Measurements from ENCODE around the gene EVA1A.

The EVA1A gene

DNA sequence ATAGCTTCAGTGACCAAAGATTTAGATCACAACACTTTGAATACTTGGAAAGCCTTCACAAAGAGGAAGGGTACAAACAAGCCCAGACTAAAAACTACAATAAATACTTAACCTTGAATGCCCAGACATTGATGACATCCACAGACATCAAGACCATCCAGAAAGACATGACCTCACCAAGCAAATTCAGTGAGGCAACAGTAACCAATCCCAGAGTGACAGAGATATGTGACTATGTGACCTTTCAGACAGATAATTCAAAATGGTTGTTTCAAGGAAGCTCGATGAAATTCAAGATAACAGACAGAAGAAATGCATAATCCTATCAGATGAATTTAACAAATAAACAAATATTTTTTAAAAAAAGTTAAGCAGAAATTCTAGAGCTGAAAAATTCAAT is 19.9 kb upstream of the EVA1A start:
- Histone ChIP-seq H3K36me3 (ENCODE audit: control insufficient read depth, insufficient read depth, low read length) (no peaks in the 10 kb centered on the region), H3K9me3 (ENCODE audit: control insufficient read depth, low read length) (no peaks in the 10 kb centered on the region), H3K4me3 (ENCODE audit: low read length) (no peak overlapping the region), H3K4me1 (ENCODE audit: control insufficient read depth, insufficient read depth, low read length) (no peaks in the 10 kb centered on the region), H3K9ac (ENCODE audit: low read length) (no peak overlapping the region), H3K27me3 (ENCODE audit: control insufficient read depth, insufficient read depth, low read length) (no peaks in the 10 kb centered on the region)

DNA sequence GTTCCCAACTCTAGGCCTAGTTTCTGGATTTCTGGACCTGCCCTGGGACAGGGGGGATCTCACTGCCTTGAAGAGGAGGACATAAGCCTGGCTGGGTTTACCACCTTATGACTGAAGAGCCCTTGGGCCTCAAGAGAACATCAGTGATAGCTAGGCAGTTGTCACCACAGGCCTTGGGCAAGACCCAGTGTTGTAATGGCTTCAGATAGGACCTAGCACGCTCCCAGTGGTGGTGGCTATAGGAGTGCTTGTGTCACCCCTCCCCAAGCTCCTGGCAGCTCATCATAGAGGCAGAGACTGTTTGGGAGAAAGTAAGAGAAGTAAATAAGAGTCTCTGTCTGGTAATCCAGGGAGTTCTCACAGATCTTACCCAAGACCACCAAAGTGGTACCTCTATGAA is 19.4 kb upstream of the EVA1A start:
- Histone ChIP-seq H3K36me3 (ENCODE audit: control insufficient read depth, insufficient read depth, low read length) (no peaks in the 10 kb centered on the region), H3K4me1 (ENCODE audit: control insufficient read depth, insufficient read depth, low read length) (no peaks in the 10 kb centered on the region), H3K9me3 (ENCODE audit: control insufficient read depth, low read length) (no peaks in the 10 kb centered on the region), H3K9ac (ENCODE audit: low read length) (no peak overlapping the region), H3K27me3 (ENCODE audit: control insufficient read depth, insufficient read depth, low read length) (no peaks in the 10 kb centered on the region), H3K4me3 (ENCODE audit: low read length) (no peak overlapping the region)

DNA sequence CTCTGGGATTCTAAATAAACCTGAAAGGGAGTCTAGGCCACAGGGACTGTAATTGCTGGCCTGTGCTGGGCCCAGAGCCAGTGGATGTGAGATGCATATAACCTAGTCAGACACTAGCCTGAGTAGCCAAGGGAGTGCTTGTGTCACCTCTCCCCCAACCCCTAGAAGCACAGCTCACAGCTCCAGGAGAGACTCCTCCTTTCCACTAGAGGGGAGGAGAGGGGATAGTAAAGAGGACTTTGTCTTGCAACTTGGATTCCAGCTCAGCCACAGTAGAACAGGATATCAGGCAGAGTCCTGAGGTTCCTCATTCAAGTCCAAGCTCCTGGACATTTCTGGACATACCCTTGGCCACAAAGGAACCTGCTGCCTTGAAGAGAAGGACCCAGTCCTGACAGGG is 18.4 kb upstream of the EVA1A start:
- Histone ChIP-seq H3K9ac (ENCODE audit: low read length) (no peak overlapping the region), H3K9me3 (ENCODE audit: control insufficient read depth, low read length) (no peaks in the 10 kb centered on the region), H3K27me3 (ENCODE audit: control insufficient read depth, insufficient read depth, low read length) (no peaks in the 10 kb centered on the region), H3K36me3 (ENCODE audit: control insufficient read depth, insufficient read depth, low read length) (no peaks in the 10 kb centered on the region), H3K4me1 (ENCODE audit: control insufficient read depth, insufficient read depth, low read length) (no peaks in the 10 kb centered on the region), H3K4me3 (ENCODE audit: low read length) (no peak overlapping the region)

DNA sequence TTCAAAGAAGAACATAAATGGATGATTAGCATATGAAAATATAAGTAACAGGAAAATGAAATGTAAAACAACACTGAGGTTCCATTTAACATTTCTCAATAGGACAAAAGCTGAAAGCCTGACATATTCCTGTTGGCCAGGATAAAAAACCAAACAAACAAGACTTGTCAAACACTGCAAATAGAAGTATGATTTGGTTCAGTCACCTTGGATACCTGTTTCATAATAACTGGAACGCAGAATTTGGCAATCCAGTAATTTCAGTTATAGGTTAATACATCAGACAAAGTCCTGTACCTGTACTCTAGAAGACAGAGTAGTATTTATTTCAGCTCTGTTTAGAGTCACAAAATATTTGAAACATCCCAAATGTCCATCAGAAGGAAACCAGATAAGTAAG is 16.5 kb upstream of the EVA1A start:
- Histone ChIP-seq H3K9me3 (ENCODE audit: control insufficient read depth, low read length) (no peaks in the 10 kb centered on the region), H3K36me3 (ENCODE audit: control insufficient read depth, insufficient read depth, low read length) (no peaks in the 10 kb centered on the region), H3K4me1 (ENCODE audit: control insufficient read depth, insufficient read depth, low read length) (no peaks in the 10 kb centered on the region), H3K27me3 (ENCODE audit: control insufficient read depth, insufficient read depth, low read length) (no peaks in the 10 kb centered on the region), H3K9ac (ENCODE audit: low read length) (no peak overlapping the region), H3K4me3 (ENCODE audit: low read length) (no peak overlapping the region)

DNA sequence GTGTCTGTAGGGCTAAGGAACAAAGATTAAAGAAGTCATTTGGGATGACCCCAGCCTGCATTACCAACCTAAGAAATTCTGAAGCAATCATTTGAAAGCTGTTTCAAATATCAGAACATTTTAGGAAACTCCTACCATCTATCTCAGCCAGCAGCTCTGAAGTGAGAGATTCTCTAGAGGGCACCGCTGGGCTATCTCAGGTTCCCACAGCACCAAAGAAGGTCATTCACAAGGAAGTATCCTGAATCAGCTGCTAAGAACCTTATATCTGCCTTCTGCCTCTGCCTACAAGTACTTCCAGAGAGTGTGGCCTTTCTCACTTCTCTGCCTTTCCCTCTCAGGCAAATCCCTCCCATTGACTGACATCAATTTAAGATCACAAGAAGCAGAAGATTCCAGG is 13.4 kb upstream of the EVA1A start:
- Histone ChIP-seq H3K4me1 (ENCODE audit: control insufficient read depth, insufficient read depth, low read length) (no peaks in the 10 kb centered on the region), H3K9me3 (ENCODE audit: control insufficient read depth, low read length) (no peaks in the 10 kb centered on the region), H3K9ac (ENCODE audit: low read length) (no peak overlapping the region), H3K4me3 (ENCODE audit: low read length) (no peak overlapping the region), H3K27me3 (ENCODE audit: control insufficient read depth, insufficient read depth, low read length) (no peaks in the 10 kb centered on the region), H3K36me3 (ENCODE audit: control insufficient read depth, insufficient read depth, low read length) (no peaks in the 10 kb centered on the region)

DNA sequence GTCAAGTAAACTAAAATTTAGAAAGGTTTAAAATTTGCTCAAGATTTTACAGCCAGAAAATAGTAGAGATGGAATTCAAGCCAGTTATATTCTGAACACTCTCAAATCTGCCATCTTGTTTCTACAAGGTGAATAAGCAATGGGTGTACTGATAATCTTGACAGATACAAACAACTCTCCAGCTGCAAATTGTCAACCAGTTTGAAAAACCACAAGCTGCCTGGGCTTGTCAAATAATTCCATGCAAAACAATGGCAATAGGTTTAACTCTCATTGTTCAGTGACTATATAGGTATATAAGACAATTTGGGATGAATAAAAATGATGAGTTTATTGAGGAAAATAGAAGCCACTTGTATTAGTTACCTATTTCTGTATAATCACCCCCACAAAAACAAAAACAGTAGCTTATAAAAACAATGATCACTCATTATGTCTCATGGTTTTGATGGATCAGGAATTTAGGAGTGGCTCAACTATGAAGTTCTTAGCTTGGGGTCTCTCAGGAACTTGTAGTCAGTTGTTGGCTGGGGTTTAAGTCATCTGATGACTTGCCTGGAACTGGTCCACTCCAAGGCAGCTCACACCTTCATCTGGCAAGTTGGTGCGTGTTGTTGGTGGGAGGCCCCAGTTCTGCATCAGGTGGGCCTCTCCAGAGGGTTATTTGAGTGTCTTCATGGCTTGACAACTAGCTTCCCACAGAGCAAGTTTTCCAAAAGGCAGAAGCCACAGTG is 12.6 kb upstream of the EVA1A start:
- H3K9ac ChIP-seq (ENCODE audit: low read length) = no peak overlapping the region
- H3K36me3 ChIP-seq (ENCODE audit: control insufficient read depth, insufficient read depth, low read length) = no peaks in the 10 kb centered on the region
- H3K4me1 ChIP-seq (ENCODE audit: control insufficient read depth, insufficient read depth, low read length) = no peaks in the 10 kb centered on the region
- H3K27me3 ChIP-seq (ENCODE audit: control insufficient read depth, insufficient read depth, low read length) = no peaks in the 10 kb centered on the region
- H3K4me3 ChIP-seq (ENCODE audit: low read length) = no peak overlapping the region
- H3K9me3 ChIP-seq (ENCODE audit: control insufficient read depth, low read length) = no peaks in the 10 kb centered on the region

DNA sequence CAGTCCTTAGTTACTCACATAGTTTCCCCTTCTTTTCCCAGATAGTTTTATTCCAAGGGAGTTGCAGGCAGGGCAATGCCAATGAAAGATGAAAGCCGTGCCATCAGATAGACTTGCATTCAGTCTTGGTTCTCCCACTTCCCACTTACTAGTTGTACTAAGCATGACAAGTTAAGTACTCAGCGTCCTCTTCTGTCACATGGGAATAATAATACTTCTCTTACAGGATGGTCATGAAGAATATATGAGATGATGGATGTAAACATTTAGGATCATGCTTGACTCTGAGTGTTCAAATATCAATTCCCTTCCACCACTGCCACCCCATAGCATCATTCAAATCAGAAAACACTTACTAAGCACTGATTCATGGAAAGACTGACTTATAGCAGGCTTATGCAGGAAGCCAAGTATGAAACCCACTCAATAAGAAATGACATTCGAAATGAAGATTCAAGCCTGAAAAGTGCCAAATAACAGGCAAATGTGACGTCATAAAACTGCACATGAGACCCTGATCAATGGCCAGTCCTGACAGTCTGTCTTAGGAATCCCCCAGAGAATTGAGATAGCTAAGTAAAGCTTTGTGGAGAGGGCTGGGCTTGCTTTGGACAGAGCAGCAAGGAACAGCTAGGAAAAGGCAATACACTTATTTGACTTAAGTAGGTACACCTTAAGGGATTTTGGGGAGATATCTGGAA is 11.1 kb upstream of the EVA1A start:
- H3K9ac ChIP-seq (ENCODE audit: low read length) = no peak overlapping the region
- H3K4me1 ChIP-seq (ENCODE audit: control insufficient read depth, insufficient read depth, low read length) = no peaks in the 10 kb centered on the region
- no peak overlapping the region for H3K4me3 ChIP-seq (ENCODE audit: low read length)
- H3K27me3 ChIP-seq (ENCODE audit: control insufficient read depth, insufficient read depth, low read length) = no peaks in the 10 kb centered on the region
- H3K9me3 ChIP-seq (ENCODE audit: control insufficient read depth, low read length) = no peaks in the 10 kb centered on the region
- no peaks in the 10 kb centered on the region for H3K36me3 ChIP-seq (ENCODE audit: control insufficient read depth, insufficient read depth, low read length)

DNA sequence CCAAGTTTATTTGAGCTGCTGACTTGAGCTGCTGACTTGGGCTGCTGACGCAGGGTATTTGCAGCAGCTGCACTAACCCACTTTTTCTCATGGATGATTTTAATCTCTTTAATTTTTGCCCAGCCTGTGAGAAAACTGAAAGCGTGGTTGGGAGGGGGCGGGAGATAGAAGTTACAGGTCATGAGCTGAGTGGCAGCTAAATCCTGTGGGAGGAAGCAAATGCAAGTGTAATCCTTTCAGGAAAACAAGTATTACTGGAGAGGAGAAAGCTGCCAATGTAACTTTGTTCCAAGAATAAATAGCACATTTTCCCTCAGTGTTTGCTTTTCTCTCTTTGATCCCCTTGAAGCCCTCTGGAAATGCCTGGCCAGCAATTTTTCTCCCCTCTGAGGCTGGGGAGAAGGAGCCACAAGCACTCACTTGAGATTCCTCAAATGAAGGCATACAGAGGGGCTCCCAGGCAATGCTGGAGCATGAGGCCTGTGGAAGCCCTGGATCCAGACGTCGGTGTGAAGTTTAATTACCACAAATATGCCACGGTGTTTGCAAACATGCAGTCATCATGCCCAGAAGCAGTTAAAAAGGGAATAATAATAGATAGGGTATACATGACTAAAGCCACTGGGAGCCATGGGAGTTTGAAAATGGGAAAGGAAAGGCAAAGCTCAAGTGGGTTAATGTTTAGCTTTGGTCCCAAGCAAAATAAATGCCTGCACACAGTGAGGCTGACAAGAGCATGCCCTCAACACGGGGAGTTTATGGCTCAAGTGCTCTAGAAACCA is 10.4 kb upstream of the EVA1A start:
- H3K9ac ChIP-seq (ENCODE audit: low read length) = no peak overlapping the region
- no peaks in the 10 kb centered on the region for H3K9me3 ChIP-seq (ENCODE audit: control insufficient read depth, low read length)
- no peak overlapping the region for H3K4me3 ChIP-seq (ENCODE audit: low read length)
- H3K27me3 ChIP-seq (ENCODE audit: control insufficient read depth, insufficient read depth, low read length) = no peaks in the 10 kb centered on the region
- no peaks in the 10 kb centered on the region for H3K4me1 ChIP-seq (ENCODE audit: control insufficient read depth, insufficient read depth, low read length)
- no peaks in the 10 kb centered on the region for H3K36me3 ChIP-seq (ENCODE audit: control insufficient read depth, insufficient read depth, low read length)

DNA sequence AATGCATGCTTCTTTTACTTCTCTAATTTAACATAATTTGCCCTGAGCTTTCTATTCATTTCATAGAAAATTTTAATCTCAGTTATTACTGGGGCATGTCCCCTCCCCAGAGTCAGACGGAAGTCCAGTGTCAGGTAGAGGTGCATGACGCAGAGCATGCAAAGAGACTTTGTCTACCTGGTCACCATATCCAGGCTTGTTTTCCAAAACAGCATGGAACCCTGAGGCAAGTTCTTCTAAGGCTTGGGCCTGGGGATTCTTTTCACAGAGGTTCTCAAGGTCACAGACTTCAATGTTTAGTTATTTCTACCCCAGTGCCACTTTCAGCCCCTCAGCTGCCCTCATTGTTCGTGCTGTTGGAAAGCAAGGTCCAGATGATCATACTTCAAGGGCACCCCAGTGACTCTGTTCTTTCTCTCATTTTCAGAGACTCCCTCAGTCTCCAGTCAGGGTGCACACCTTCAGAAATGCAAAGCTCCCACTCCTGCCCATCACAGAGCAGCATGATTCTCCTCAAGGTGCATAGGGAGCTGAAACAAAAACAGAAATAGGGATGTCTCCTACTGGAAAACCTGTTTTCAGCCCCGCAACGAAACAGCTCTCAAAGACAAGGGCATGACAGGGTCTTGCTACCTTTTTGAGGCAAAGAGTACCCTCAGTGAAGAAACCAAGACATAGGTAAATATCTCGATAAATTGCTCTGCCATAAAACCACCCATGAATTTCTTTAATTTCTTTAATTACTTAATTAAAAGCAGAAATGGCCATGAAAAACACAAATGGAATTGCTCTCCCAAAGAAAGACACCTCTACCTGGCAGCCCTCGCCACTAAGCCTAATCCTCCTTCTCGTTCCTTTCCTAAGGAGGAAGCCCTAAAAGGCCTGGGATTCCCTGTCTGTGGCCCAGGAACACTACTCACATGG is 9.5 kb upstream of the EVA1A start:
- H3K36me3 ChIP-seq (ENCODE audit: control insufficient read depth, insufficient read depth, low read length) = no peaks in the 10 kb centered on the region
- no peak overlapping the region for H3K9ac ChIP-seq (ENCODE audit: low read length)
- H3K9me3 ChIP-seq (ENCODE audit: control insufficient read depth, low read length) = no peaks in the 10 kb centered on the region
- no peaks in the 10 kb centered on the region for H3K27me3 ChIP-seq (ENCODE audit: control insufficient read depth, insufficient read depth, low read length)
- no peak overlapping the region for H3K4me3 ChIP-seq (ENCODE audit: low read length)
- no peaks in the 10 kb centered on the region for H3K4me1 ChIP-seq (ENCODE audit: control insufficient read depth, insufficient read depth, low read length)

DNA sequence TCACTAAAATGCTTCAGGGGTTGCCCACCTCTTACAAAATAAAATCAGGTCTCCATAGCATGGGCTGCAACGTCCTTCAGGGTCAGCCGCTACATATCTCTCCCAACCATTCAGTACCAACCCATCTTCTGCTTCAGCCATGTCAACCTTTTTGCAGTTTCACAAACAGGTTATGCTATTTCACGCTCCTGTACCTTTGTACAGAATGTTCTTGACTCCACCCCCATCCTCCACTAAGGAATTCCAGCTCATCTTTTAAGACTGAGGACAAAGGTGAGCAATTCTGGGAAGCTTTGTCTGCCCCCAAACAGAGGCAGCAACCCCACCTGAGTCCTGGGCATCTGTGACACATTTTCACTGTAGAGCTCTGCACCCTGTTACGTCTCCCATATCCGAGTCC is 8.8 kb upstream of the EVA1A start:
- no peaks in the 10 kb centered on the region for H3K4me1 ChIP-seq (ENCODE audit: control insufficient read depth, insufficient read depth, low read length)
- H3K9me3 ChIP-seq (ENCODE audit: control insufficient read depth, low read length) = no peaks in the 10 kb centered on the region
- H3K4me3 ChIP-seq (ENCODE audit: low read length) = no peak overlapping the region
- no peaks in the 10 kb centered on the region for H3K27me3 ChIP-seq (ENCODE audit: control insufficient read depth, insufficient read depth, low read length)
- H3K36me3 ChIP-seq (ENCODE audit: control insufficient read depth, insufficient read depth, low read length) = no peaks in the 10 kb centered on the region
- no peak overlapping the region for H3K9ac ChIP-seq (ENCODE audit: low read length)

DNA sequence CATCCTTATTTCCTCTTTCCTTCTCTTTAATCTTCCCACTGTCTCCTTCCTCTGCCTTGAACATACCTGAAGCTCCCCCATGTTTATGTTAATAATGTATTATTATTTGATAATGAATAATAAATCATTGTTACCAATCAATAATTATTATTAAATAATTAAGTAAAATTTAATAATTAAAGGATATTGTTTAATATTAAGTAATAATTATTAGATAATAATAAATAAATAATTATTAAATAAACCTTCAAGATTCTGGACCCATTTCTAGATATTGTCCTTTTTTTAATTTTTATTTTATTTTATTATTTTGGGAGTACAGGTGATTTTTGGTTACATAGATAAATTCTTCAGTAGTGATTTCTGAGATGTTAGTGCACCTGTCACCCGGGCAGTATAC is 7.4 kb upstream of the EVA1A start:
- Histone ChIP-seq H3K27me3 (ENCODE audit: control insufficient read depth, insufficient read depth, low read length) (no peaks in the 10 kb centered on the region), H3K4me3 (ENCODE audit: low read length) (no peak overlapping the region), H3K9me3 (ENCODE audit: control insufficient read depth, low read length) (no peaks in the 10 kb centered on the region), H3K9ac (ENCODE audit: low read length) (no peak overlapping the region), H3K4me1 (ENCODE audit: control insufficient read depth, insufficient read depth, low read length) (no peaks in the 10 kb centered on the region), H3K36me3 (ENCODE audit: control insufficient read depth, insufficient read depth, low read length) (no peaks in the 10 kb centered on the region)
